ENCODE data around the gene CDH4. TPM values are rescaled to one million over a fixed set of nuclear protein-coding genes. Genes with fewer than 3 reads are reported as not detected.

CDH4 gene
- total and polyA plus RNA-seq, 9 of the 15 experiments (the other 6 are each of a cell fraction or from before 2014, with no cell fraction given), result 0.04 TPM; not detected in 8

GRCh38 chr20:61503106-61503505, 251.0 kb downstream of the CDH4 start:
- H4K20me1 ChIP-seq (replicated peaks; ENCODE audit: control insufficient read depth, insufficient read depth, low read length), result 0 out of 2 replicates have a peak, but pooled peaks cover 5% of the 10 kb centered on the region
- BruUV-seq (replicated peaks), result no TSS peak
- TF ChIP-seq, protein P1, sequence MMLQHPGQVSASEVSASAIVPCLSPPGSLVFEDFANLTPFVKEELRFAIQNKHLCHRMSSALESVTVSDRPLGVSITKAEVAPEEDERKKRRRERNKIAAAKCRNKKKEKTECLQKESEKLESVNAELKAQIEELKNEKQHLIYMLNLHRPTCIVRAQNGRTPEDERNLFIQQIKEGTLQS (IDR thresholded peaks at IDR 0.05), result no peak
- TF ChIP-seq, protein P1 (CRISPR knock-in tag; conservative IDR thresholded peaks at IDR 0.05), result no peak
- TF ChIP-seq NONO (IDR thresholded peaks at IDR 0.05; ENCODE audit: low read depth in 2 of 2, low read length in 1 of 2) (no peak), ZFX (CRISPR knock-in tag; IDR thresholded peaks at IDR 0.05) (no peak), ZNF778 (CRISPR knock-in tag; IDR thresholded peaks at IDR 0.05) (no peak), ZNF217 (CRISPR knock-in tag; IDR thresholded peaks at IDR 0.05) (no peak), BHLHE40 (IDR thresholded peaks at IDR 0.05; ENCODE audit: low read length) (no peak)
- TF ChIP-seq, protein P2, sequence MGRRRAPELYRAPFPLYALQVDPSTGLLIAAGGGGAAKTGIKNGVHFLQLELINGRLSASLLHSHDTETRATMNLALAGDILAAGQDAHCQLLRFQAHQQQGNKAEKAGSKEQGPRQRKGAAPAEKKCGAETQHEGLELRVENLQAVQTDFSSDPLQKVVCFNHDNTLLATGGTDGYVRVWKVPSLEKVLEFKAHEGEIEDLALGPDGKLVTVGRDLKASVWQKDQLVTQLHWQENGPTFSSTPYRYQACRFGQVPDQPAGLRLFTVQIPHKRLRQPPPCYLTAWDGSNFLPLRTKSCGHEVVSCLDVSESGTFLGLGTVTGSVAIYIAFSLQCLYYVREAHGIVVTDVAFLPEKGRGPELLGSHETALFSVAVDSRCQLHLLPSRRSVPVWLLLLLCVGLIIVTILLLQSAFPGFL (CRISPR knock-in tag; IDR thresholded peaks at IDR 0.05), result no peak
- H3K4me1 ChIP-seq (replicated peaks in 1 of 2; ENCODE audit: control insufficient read depth in 2 of 2, insufficient read depth in 2 of 2, low read length in 2 of 2), result peaks cover 0 to 4% of the 10 kb centered on the region in 2 experiments; a peak in 1 of 5 replicates
- WGBS (ENCODE audit: insufficient coverage, low coverage, missing lambda C conversion rate), result 6% methylated on average over 7 of the region's 7 CpGs
- H3K27me3 ChIP-seq (ENCODE audit: control insufficient read depth in 2 of 2, insufficient read depth in 2 of 2, low read length in 2 of 2), result peaks cover 30 to 70% of the 10 kb centered on the region in 2 experiments
- FAIRE-seq (no peak), DNase-seq (ENCODE audit: extremely low read depth in 1 of 4, low spot score in 3 of 4) (no peak), ATAC-seq (no peak)
- CTCF ChIA-PET (ENCODE audit: low intra/inter-chr PET ratio), result no interaction called here
- POLR2A ChIA-PET, result no interaction called here
- H3K9me3 ChIP-seq (replicated peaks; ENCODE audit: control insufficient read depth, insufficient read depth, low read depth, low read length), result no peaks in the 10 kb centered on the region
- no peak overlapping the region for H3K4me2 ChIP-seq (ENCODE audit: insufficient read depth, low read length)
- H3K79me2 ChIP-seq (ENCODE audit: control insufficient read depth, insufficient read depth, low read length), result no peaks in the 10 kb centered on the region
- H3K9me1 ChIP-seq (ENCODE audit: control insufficient read depth, insufficient read depth, low read length), result no peaks in the 10 kb centered on the region
- in situ Hi-C loops (cut with MboI), result no loop called here
- H2AFZ ChIP-seq (ENCODE audit: low read depth, low read length), result no peak overlapping the region
- no peaks in the 10 kb centered on the region for H3K36me3 ChIP-seq (ENCODE audit: control insufficient read depth, insufficient read depth, low read length)
- no peak overlapping the region for H3K27ac ChIP-seq (ENCODE audit: extremely low read depth, low read depth, low read length)
- no peak overlapping the region for H3K4me3 ChIP-seq
- intact Hi-C loops (cut with micrococcal nuclease), result no loop called here
- H3K9ac ChIP-seq (ENCODE audit: insufficient read depth in 1 of 2, low read depth in 2 of 2, low read length in 2 of 2), result no peak overlapping the region
